ENCODE results near the gene PPP3CA.

DNA sequence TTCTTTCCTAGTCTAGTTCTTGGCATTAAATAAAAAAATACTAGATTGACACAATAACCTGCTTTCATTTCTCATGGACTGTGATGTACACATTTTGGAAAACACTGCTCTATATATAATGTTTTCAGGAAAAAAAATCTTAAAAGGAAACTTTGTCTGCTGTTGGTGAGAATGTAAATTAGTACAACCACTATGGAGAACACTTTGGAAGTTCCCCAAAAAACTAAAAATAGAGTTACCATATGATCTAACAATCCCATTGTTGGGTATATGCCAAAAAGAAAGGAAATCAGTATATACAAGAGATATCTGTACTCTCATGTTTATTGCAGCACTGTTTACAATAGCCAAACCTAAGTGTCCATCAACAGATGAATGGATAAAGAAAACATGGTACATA is 202.3 kb downstream of the PPP3CA start:
- TF ChIP-seq CTCF (IDR thresholded peaks at IDR 0.05) (no peak), POLR2AphosphoS5 (IDR thresholded peaks at IDR 0.05) (no peak)

All from breast epithelium (tissue), 3 donors.